ENCODE data around the gene FGF3. TPM values are rescaled to one million over a fixed set of nuclear protein-coding genes. Genes with fewer than 3 reads are reported as not detected.

Gene FGF3
- total RNA-seq, 2 experiments from 2014 or later = not detected

DNA sequence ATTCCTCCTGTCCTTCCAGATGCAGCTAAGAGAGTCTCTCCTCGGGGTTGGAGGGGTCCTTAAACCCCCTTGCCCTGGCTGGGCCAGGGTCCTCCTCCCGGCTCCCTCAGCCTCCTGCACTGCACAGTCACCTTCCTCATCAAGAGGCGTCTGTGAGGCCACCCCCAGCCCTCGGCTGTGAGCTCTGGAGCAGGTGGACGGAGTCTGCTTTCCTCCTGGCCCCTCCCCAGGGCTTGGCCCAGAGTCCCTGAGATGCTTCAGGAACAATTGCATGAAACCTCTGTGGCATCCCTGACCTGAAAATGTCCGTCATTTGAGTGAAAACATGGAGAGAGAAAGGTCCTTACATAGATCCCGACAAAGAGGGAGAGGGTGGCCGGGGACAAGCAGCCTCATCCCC, 6.7 kb upstream of the FGF3 start:
- peaks cover 25% of the 10 kb centered on the region for H3K27me3 Mint-ChIP-seq
- H3K4me3 Mint-ChIP-seq = no peak overlapping the region
- H3K9me3 Mint-ChIP-seq = no peaks in the 10 kb centered on the region
- H3K4me1 Mint-ChIP-seq = no peaks in the 10 kb centered on the region
- no peak for ATAC-seq (ENCODE audit: low read depth)
- POLR2A ChIA-PET = no interaction called here
- DNase-seq = no peak
- H3K36me3 Mint-ChIP-seq = no peaks in the 10 kb centered on the region
- no peak overlapping the region for H3K27ac Mint-ChIP-seq

DNA sequence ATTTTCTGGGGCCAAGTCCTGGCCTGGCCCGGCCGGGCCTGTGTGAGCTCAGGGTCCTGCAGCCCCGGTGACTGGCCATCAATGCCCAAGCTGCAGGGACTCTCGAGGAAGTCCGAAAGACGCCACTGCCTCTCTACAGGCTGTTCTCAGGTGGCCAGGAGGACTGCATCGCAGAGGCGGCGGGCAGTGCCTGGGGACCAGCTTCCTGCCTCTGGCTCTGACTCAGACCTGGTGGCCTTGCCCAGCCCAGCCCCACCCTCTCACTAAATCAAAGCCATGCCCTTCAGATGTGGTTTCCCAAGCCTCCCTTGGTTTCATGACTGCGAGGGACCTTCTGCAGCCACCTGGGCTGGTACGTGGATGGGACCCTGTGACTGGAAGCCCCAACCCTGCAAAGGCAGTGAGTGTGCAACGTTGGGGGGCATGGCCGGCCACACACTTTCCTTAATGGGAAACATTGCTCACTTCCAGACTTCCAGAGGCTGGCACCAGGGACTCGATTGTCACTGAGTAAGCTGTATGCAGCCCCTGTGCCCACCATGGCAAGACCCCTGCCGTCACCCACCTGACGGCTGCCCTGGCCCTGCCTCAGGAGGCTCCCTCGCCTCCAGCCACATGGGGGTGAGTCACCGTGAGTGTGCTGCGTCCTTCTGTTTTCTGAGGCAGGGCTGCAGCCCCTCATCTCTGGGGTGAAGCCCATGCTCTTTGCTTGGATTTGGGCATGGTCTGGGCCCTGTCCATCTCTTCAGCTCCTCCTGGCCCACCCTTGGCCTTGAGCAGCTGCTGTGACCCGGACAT, 6.0 kb upstream of the FGF3 start:
- Mint-ChIP-seq H3K36me3 (no peaks in the 10 kb centered on the region), H3K27me3 (peaks cover 30% of the 10 kb centered on the region), H3K9me3 (no peaks in the 10 kb centered on the region), H3K4me1 (no peaks in the 10 kb centered on the region), H3K27ac (no peak overlapping the region), H3K4me3 (no peak overlapping the region)
- DNase-seq (peak; percentile 17), ATAC-seq (ENCODE audit: low read depth) (no peak)
- POLR2A ChIA-PET = no interaction called here

DNA sequence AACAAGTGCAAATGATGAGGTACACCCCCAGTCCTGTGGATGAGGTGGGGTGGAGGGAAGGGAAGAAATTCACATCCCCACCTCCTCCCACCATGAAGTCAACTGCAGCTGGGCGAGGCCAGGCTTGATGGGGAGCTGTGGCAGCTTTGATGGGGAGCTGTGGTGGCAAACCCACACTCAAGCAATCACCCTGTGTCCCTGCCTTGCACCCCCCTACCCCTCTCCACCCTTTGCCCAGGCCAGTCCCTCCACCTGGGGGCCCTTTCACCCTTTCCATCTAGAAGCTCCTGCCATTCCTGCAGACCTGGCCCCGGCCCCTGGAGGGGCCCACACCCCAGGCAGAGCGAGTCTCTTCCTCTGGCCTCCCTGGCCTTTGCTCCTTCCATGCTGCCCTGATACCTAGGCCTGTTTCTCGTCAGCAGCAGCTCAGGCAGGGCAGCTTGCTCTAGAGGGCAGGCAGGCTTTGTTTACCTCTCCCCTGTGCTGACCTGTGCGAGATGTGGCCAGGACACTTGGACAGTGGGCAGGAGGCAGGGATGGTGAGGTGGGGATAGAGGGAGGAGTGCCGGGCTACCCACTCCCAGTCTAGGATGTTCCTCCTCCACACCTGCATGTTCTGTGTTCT, 4.5 kb upstream of the FGF3 start:
- POLR2A ChIA-PET = no interaction called here
- DNase-seq (no peak), ATAC-seq (ENCODE audit: low read depth) (no peak)
- H3K27ac Mint-ChIP-seq = no peak overlapping the region
- no peak overlapping the region for H3K4me3 Mint-ChIP-seq
- H3K27me3 Mint-ChIP-seq = peaks cover 40% of the 10 kb centered on the region
- H3K4me1 Mint-ChIP-seq = no peaks in the 10 kb centered on the region
- H3K36me3 Mint-ChIP-seq = no peaks in the 10 kb centered on the region
- H3K9me3 Mint-ChIP-seq = no peaks in the 10 kb centered on the region

DNA sequence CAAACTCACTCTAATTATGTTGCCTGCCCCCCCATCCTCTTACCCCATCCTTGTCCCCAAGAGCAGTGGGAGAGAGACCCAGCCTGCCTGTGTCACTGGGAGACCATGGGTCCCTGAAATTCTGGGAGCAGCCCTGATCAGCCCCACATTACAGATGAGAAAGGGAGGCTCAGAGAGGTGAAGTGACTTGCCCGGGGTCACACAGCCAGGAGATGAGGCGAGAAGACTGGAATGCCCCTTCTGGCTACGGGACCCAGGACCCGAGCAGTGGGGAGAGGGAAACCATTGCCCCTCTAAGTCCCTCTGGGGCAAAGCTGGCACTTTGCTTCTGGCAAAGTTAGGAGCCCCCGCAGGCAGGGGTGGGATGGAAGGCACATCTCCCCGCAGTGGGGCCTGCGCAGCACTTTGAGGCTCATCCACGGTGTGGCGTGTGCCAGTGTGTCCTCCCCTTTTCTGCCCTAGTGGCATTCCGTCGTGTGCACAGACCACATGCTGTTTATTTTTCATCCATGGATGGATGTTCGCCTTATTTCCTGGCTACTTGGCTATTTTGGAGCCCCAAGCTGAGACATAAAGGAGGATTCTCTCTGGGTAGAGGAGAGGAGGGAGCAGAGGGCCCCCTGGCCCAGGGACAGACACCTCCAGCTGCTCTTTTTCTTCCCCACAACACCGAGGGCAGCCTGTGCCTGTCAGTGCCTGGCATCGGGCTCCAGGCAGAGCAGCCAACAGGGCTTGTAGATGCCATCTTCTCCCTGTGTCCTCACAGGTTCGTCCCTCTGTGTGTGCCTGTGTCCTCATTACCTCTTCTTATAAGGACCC, 3.7 kb upstream of the FGF3 start:
- no peak overlapping the region for H3K4me3 Mint-ChIP-seq
- peaks cover 40% of the 10 kb centered on the region for H3K27me3 Mint-ChIP-seq
- DNase-seq (no peak), ATAC-seq (ENCODE audit: low read depth) (no peak)
- H3K9me3 Mint-ChIP-seq = no peaks in the 10 kb centered on the region
- no peaks in the 10 kb centered on the region for H3K4me1 Mint-ChIP-seq
- POLR2A ChIA-PET = no interaction called here
- no peaks in the 10 kb centered on the region for H3K36me3 Mint-ChIP-seq
- no peak overlapping the region for H3K27ac Mint-ChIP-seq

DNA sequence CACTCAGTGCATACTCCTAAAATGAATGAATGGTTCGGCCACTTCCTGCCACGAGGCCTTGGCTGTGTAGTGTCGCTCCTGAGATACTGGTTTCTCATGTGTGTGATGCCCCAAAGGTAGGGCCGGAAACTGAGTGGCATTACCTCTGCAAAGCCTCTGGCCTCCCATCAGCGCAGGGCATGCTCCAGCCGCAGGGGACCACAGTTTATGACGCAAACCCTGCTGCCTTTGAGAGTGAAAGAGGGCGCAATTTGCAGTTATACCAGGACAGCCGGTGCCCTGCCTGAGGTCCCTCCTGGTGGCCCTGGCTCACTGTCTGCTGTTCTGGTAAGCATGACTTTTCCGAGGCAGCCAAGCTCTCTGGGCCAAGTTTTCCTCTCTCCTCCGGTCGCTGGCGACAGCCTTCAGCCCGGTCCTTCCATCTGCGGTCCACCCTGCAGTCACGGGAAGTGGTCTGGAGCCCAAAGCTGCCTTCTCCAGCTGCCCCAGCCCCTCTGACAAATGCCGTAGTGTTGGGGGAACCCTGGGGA, 2.4 kb upstream of the FGF3 start:
- POLR2A ChIA-PET = no interaction called here
- Mint-ChIP-seq H3K27me3 (peaks cover 43% of the 10 kb centered on the region), H3K9me3 (no peaks in the 10 kb centered on the region), H3K27ac (no peak overlapping the region), H3K4me3 (no peak overlapping the region), H3K4me1 (no peaks in the 10 kb centered on the region), H3K36me3 (no peaks in the 10 kb centered on the region)
- ATAC-seq (ENCODE audit: low read depth) = no peak
- no peak for DNase-seq

DNA sequence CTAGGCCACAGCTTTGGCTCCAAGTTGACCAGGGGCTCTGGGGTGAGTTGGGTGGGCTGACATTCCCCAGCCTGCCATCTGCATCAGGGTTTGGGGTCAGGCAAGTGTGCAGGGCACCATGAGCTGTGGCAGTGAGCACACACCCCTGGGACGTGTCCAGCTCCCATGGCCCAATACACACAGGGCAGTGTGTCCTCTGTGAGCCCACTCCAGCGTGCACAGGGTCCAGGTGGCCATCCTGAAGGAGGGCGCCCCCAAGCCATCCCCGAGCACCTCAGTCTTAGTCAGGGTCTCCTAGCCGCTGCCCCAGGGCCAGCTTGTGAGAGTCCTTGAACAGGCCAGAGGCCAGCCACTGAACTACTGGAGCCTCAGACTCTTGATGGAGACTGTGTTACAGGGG, 1.2 kb upstream of the FGF3 start:
- Mint-ChIP-seq H3K4me3 (no peak overlapping the region), H3K27me3 (peaks cover 41% of the 10 kb centered on the region), H3K9me3 (no peaks in the 10 kb centered on the region), H3K36me3 (no peaks in the 10 kb centered on the region), H3K27ac (no peak overlapping the region), H3K4me1 (no peaks in the 10 kb centered on the region)
- DNase-seq (no peak), ATAC-seq (ENCODE audit: low read depth) (no peak)
- POLR2A ChIA-PET = interaction anchor here (0.7 kb wide), 1 partner anchor 9 kb away, joined by 3 read pairs; no protein-coding TSS in a partner anchor

DNA sequence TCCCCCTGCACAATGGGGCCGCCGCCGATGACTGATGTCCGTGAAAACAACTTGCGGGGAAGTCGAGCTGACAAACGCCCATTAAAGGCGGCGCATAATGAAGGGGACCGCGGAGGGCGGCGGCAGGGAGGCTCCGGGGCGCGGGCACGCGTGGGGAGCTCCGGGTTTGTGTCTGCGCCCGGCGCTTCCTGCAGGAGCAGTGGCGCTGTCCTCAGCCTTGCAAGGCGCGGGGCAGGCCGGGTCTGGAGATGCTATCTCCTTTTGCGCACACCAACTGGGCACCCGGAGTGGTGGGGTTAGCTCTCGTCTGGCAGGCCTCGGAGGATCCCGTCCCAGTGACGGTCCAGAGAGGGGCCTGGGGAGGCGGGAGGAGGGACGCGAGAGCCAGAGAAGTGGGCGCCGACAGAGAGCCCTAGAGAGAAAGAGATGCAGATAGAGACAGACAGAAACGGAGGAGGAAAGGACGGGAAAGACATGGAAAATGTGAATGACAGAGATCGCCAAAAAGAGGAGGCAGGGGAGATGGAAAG, 390 bp upstream of the FGF3 start:
- Mint-ChIP-seq H3K27ac (peak overlapping the region; percentile 11), H3K4me3 (no peak overlapping the region), H3K27me3 (peaks cover 41% of the 10 kb centered on the region), H3K4me1 (no peaks in the 10 kb centered on the region), H3K36me3 (no peaks in the 10 kb centered on the region), H3K9me3 (no peaks in the 10 kb centered on the region)
- DNase-seq (no peak), ATAC-seq (ENCODE audit: low read depth) (no peak)
- POLR2A ChIA-PET = no interaction called here

DNA sequence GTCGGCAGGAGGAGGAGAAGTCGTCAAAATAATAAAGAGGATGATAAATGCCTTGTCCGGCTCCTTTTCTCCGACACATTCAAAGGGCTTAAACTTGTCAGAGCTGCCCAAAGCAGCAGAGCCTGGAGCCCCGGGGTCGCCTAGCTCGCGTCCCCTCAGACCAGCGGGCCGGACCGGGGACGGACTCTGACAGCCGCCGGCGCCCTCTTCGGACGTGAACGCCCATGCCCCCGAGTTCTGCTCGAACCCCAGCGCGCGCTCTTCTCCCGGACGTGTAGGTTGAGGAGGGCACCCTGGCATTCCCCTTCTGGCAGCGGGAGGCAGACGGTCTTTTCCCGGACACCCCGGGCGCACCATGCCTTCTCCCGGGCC, 999 bp downstream of the FGF3 start:
- DNase-seq = no peak
- no peaks in the 10 kb centered on the region for H3K4me1 Mint-ChIP-seq
- no peaks in the 10 kb centered on the region for H3K36me3 Mint-ChIP-seq
- H3K27me3 Mint-ChIP-seq = peaks cover 41% of the 10 kb centered on the region
- ATAC-seq (ENCODE audit: low read depth) = no peak
- H3K9me3 Mint-ChIP-seq = no peaks in the 10 kb centered on the region
- POLR2A ChIA-PET = no interaction called here
- H3K27ac Mint-ChIP-seq = no peak overlapping the region
- no peak overlapping the region for H3K4me3 Mint-ChIP-seq

DNA sequence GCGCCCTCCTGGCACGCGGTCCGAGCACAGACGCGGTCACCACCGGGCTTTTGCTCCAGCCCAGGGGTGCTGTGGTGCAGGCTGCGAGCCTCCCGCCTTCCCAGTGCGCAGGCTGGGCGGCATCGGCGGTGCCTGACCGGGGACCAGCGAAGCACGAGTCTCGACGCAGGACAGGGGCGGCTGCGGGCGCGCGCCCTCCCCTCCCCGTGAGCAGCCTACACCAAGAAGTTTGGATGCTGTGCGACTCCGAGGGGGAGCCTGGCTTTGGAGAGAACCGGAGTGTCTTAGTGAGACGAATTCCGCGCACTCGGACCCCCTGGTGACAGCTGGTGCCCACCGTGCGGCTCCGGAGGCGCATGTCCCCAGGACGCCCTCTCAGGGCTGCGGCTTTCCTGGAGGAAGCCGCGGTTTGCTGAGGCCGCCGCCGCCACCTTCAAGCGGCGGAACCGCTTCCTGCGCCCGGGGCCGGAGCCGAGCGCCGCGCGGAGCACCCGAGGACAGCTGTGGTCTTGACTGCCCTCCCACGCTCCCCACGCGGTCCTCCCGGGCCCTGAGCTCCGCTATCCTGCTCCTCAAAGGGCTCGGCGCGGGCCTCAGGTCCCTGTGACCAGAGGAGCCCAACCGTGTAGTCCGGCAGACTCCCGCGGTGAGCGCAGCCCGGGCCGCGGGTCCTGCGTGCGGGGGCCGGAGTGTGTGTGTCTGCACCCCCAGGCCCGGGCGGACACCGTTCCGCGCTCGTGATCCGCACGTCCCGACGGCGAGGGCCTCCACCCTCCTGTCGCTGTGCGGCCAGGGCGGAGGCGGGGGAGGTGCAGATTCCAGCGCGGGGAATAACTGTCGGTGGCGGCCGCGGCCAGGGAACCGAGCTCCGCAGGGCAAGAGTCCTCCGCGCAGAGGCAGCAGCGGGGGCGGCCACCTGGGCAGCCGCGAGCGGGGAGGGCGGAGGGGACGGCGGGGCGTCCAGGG, 1.7 kb downstream of the FGF3 start:
- Mint-ChIP-seq H3K4me1 (no peaks in the 10 kb centered on the region), H3K27me3 (peaks cover 40% of the 10 kb centered on the region), H3K9me3 (no peaks in the 10 kb centered on the region), H3K27ac (no peak overlapping the region), H3K4me3 (no peak overlapping the region), H3K36me3 (no peaks in the 10 kb centered on the region)
- no peak for ATAC-seq (ENCODE audit: low read depth)
- peak; percentile 41 for DNase-seq
- POLR2A ChIA-PET = no interaction called here

DNA sequence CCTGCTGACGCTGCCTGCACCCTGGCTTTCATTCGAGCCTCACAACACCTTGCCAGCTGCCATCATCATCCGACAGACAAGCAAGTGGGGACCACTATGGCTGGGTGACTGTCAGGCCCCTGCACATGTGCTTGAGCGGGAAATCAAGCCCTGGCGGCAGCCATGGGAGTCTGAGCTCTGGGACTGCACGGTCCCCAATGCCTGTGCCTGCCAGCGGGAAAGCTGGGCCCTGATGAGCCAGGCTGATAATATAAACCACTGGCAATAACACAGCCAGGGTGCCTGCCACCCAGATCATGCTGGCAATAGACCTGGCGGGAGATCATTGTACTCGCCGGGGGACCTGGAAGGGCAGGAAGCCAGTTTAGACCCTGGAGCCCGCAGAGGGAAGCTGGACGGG, 2.5 kb downstream of the FGF3 start:
- H3K9me3 Mint-ChIP-seq = no peaks in the 10 kb centered on the region
- POLR2A ChIA-PET = no interaction called here
- no peaks in the 10 kb centered on the region for H3K36me3 Mint-ChIP-seq
- H3K4me1 Mint-ChIP-seq = no peaks in the 10 kb centered on the region
- DNase-seq (no peak), ATAC-seq (ENCODE audit: low read depth) (no peak)
- peaks cover 31% of the 10 kb centered on the region for H3K27me3 Mint-ChIP-seq
- no peak overlapping the region for H3K27ac Mint-ChIP-seq
- no peak overlapping the region for H3K4me3 Mint-ChIP-seq

DNA sequence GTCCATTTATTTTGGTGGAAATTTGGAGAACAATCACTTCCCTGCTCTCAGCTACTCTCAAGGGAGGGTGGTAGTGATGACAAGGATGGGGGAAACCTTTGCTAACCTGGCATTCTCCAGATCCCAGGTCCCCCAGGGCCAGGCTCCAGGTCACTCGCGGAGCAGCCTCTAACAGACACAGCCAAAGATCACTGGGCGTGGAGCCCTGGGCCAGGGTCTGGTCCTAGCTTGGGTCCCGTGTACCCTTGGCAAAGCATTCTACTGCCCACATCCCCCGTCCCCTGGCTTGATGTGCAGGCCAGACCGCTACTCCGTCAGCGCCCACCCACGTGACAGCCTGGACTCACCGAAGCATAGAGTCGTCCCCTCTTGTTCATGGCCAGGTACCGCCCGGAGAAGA, 3.2 kb downstream of the FGF3 start:
- Mint-ChIP-seq H3K9me3 (no peaks in the 10 kb centered on the region), H3K4me3 (no peak overlapping the region), H3K27me3 (peaks cover 28% of the 10 kb centered on the region), H3K4me1 (no peaks in the 10 kb centered on the region), H3K36me3 (no peaks in the 10 kb centered on the region), H3K27ac (no peak overlapping the region)
- POLR2A ChIA-PET = no interaction called here
- DNase-seq (no peak), ATAC-seq (ENCODE audit: low read depth) (no peak)

DNA sequence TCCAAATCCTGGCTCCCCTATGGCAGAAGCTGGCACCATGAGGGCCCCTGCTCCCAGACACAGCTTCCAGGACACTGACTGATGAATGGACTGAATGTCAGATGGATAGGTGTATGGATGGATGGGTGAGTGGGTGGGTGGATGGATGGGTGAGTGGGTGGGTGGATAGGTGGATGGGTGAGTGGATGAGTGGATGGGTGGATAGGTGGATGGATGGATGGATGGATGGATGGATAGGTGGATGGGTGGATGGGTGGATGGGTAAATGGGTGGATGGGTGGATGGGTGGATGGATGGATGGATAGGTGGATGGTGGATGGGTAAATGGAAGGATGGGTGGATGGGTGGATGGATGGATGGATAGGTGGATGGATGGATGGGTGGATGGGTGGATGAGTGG, 4.3 kb downstream of the FGF3 start:
- H3K4me3 Mint-ChIP-seq = no peak overlapping the region
- H3K9me3 Mint-ChIP-seq = no peaks in the 10 kb centered on the region
- peaks cover 19% of the 10 kb centered on the region for H3K27me3 Mint-ChIP-seq
- no peaks in the 10 kb centered on the region for H3K4me1 Mint-ChIP-seq
- POLR2A ChIA-PET = no interaction called here
- no peaks in the 10 kb centered on the region for H3K36me3 Mint-ChIP-seq
- no peak overlapping the region for H3K27ac Mint-ChIP-seq
- DNase-seq (no peak), ATAC-seq (ENCODE audit: low read depth) (no peak)

DNA sequence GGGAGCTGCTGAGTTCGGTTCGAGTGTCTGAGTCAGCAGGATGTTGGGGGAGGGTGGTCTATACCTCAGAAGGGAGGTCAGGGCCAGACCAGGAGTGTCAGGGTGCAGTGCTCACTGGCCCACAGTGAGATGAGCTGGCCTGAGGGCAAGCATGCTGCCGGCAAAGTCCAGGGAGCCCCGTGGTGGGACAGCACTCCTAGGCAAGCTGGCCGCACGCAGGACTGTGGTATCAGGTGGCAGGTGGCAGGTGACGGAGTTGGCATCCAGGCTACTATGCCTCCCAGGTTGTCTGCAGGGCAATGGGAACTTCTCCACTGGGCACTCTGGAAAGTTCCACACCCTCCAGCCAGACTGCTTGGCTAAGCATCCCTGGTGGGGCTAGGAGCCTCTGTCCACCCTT, 4.8 kb downstream of the FGF3 start:
- POLR2A ChIA-PET = no interaction called here
- Mint-ChIP-seq H3K27me3 (peaks cover 14% of the 10 kb centered on the region), H3K27ac (no peak overlapping the region), H3K36me3 (no peaks in the 10 kb centered on the region), H3K9me3 (no peaks in the 10 kb centered on the region), H3K4me1 (no peaks in the 10 kb centered on the region), H3K4me3 (no peak overlapping the region)
- DNase-seq (no peak), ATAC-seq (ENCODE audit: low read depth) (no peak)

Measured in activated naive CD8-positive, alpha-beta T cell treated with anti-CD3 and anti-CD28 coated beads, Interleukin-2, amount 10 ng/mL, durations not matched to agents 7 days and 5 days (primary cell).